ENCODE results near the gene MDH2. TPM values are rescaled to one million over a fixed set of nuclear protein-coding genes. Genes with fewer than 3 reads are reported as not detected.

Gene MDH2
- total and polyA plus RNA-seq, 2 experiments from 2014 or later, result 150 to 180 TPM

DNA sequence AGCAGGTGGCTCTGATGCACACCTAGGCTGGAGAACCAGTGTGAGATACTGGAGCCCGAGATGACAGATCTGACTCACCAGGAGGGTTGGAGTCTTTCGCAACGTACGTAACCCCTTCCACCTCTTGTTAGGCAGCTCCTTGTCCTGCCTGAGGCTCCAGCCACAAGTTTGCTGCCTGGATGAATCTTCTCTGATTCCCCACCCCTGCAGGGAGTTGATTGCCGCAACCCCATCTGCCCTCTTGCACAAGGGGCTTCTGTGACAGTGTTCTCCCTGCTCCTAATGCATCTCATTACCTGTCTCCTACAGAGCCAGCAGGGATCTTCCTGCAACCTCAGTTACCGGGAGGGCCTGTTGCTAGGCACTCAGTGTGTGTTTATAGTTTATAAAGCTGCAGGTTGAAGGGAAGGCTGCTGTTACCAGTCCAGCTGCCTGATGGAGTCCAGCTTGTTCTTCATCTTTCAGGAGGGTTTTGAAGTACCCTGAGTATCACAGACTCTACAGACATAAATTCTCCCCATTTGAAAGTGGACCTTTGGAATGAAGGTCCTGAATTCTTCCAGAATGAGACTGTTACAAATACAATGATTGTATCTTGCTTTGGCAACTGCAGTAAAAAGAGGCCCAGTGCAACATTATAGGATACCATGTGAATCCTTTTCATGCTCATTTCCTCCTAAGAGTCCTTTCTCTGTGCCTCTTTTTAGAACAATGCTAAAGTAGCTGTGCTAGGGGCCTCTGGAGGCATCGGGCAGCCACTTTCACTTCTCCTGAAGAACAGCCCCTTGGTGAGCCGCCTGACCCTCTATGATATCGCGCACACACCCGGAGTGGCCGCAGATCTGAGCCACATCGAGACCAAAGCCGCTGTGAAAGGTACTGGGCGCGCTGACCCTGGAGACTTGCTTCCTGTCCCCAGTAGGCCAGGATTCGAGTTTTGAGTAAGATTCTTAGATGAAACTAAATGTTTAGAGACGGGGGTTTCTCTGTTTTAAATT, 6.5 kb downstream of the MDH2 start (continued):
- TF ChIP-seq, protein P1, sequence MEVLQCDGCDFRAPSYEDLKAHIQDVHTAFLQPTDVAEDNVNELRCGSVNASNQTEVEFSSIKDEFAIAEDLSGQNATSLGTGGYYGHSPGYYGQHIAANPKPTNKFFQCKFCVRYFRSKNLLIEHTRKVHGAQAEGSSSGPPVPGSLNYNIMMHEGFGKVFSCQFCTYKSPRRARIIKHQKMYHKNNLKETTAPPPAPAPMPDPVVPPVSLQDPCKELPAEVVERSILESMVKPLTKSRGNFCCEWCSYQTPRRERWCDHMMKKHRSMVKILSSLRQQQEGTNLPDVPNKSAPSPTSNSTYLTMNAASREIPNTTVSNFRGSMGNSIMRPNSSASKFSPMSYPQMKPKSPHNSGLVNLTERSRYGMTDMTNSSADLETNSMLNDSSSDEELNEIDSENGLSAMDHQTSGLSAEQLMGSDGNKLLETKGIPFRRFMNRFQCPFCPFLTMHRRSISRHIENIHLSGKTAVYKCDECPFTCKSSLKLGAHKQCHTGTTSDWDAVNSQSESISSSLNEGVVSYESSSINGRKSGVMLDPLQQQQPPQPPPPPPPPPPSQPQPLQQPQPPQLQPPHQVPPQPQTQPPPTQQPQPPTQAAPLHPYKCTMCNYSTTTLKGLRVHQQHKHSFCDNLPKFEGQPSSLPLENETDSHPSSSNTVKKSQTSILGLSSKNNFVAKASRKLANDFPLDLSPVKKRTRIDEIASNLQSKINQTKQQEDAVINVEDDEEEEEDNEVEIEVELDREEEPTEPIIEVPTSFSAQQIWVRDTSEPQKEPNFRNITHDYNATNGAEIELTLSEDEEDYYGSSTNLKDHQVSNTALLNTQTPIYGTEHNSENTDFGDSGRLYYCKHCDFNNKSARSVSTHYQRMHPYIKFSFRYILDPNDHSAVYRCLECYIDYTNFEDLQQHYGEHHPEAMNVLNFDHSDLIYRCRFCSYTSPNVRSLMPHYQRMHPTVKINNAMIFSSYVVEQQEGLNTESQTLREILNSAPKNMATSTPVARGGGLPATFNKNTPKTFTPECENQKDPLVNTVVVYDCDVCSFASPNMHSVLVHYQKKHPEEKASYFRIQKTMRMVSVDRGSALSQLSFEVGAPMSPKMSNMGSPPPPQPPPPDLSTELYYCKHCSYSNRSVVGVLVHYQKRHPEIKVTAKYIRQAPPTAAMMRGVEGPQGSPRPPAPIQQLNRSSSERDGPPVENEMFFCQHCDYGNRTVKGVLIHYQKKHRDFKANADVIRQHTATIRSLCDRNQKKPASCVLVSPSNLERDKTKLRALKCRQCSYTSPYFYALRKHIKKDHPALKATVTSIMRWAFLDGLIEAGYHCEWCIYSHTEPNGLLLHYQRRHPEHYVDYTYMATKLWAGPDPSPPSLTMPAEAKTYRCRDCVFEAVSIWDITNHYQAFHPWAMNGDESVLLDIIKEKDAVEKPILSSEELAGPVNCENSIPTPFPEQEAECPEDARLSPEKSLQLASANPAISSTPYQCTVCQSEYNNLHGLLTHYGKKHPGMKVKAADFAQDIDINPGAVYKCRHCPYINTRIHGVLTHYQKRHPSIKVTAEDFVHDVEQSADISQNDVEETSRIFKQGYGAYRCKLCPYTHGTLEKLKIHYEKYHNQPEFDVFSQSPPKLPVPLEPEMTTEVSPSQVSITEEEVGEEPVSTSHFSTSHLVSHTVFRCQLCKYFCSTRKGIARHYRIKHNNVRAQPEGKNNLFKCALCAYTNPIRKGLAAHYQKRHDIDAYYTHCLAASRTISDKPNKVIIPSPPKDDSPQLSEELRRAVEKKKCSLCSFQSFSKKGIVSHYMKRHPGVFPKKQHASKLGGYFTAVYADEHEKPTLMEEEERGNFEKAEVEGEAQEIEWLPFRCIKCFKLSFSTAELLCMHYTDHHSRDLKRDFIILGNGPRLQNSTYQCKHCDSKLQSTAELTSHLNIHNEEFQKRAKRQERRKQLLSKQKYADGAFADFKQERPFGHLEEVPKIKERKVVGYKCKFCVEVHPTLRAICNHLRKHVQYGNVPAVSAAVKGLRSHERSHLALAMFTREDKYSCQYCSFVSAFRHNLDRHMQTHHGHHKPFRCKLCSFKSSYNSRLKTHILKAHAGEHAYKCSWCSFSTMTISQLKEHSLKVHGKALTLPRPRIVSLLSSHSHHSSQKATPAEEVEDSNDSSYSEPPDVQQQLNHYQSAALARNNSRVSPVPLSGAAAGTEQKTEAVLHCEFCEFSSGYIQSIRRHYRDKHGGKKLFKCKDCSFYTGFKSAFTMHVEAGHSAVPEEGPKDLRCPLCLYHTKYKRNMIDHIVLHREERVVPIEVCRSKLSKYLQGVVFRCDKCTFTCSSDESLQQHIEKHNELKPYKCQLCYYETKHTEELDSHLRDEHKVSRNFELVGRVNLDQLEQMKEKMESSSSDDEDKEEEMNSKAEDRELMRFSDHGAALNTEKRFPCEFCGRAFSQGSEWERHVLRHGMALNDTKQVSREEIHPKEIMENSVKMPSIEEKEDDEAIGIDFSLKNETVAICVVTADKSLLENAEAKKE (CRISPR knock-in tag; IDR thresholded peaks at IDR 0.05), result no peak
- TF ChIP-seq EZH2 (IDR thresholded peaks at IDR 0.05; ENCODE audit: low read depth, unreplicated experiment) (no peak), REST (IDR thresholded peaks at IDR 0.05; ENCODE audit: unreplicated experiment) (no peak), CREB1 (CRISPR knock-in tag; IDR thresholded peaks at IDR 0.05; ENCODE audit: low read depth) (no peak)
